ENCODE data around the gene ZBTB40.

ZBTB40 gene

GRCh38 chr1:22570140-22570909, 118.7 kb downstream of the ZBTB40 start:
- Histone ChIP-seq H4K20me1 (ENCODE audit: insufficient read depth, low read length, poor library complexity, severe bottlenecking) (no peaks in the 10 kb centered on the region), H3F3A (ENCODE audit: low read depth) (no peaks in the 10 kb centered on the region), H2AFZ (ENCODE audit: low read length) (no peak overlapping the region), H3K36me3 (ENCODE audit: insufficient read depth, low read length) (no peaks in the 10 kb centered on the region), H3K4me1 (ENCODE audit: insufficient read depth, low read length, poor library complexity, severe bottlenecking) (no peaks in the 10 kb centered on the region), H3K9me2 (replicated peaks; ENCODE audit: low read depth, low read length) (no peaks in the 10 kb centered on the region), H3K79me2 (ENCODE audit: insufficient read depth, low read length) (no peaks in the 10 kb centered on the region), H3K9me3 (ENCODE audit: insufficient read depth, low read depth, low read length) (no peaks in the 10 kb centered on the region), H3K9ac (ENCODE audit: low read depth, low read length, poor library complexity, severe bottlenecking) (no peak overlapping the region), H3K4me2 (ENCODE audit: low read depth, low read length, poor library complexity, severe bottlenecking) (no peak overlapping the region), H3K27me3 (ENCODE audit: insufficient read depth, low read length, poor library complexity, severe bottlenecking) (no peaks in the 10 kb centered on the region), H3K4me3 (ENCODE audit: low read length, poor library complexity, severe bottlenecking) (no peak overlapping the region)
- no peak for TF ChIP-seq CTCF (conservative IDR thresholded peaks at IDR 0.05; ENCODE audit: low read length)
- TF ChIP-seq EZH2phosphoT487 (IDR thresholded peaks at IDR 0.05; ENCODE audit: borderline replicate concordance) = no peak

- no peak overlapping the region for H3K4me2 ChIP-seq (ENCODE audit: low read depth, low read length, poor library complexity, severe bottlenecking)
- no peaks in the 10 kb centered on the region for H3K27me3 ChIP-seq (ENCODE audit: insufficient read depth, low read length, poor library complexity, severe bottlenecking)
Measured at GRCh38 chr1:22572818-22573217, 121.2 kb downstream of the ZBTB40 start.

GRCh38 chr1:22573237-22573636, 121.6 kb downstream of the ZBTB40 start:
- Histone ChIP-seq H2AFZ (ENCODE audit: low read length) (no peak overlapping the region), H3K4me1 (ENCODE audit: insufficient read depth, low read length, poor library complexity, severe bottlenecking) (no peaks in the 10 kb centered on the region), H3K9me2 (replicated peaks; ENCODE audit: low read depth, low read length) (no peaks in the 10 kb centered on the region), H3K4me3 (ENCODE audit: low read length, poor library complexity, severe bottlenecking) (no peak overlapping the region), H3K9ac (ENCODE audit: low read depth, low read length, poor library complexity, severe bottlenecking) (no peak overlapping the region), H3K9me3 (ENCODE audit: insufficient read depth, low read depth, low read length) (no peaks in the 10 kb centered on the region; the same call in 1 of the 2 replicates), H3K36me3 (ENCODE audit: insufficient read depth, low read length) (no peaks in the 10 kb centered on the region), H3K27me3 (ENCODE audit: insufficient read depth, low read length, poor library complexity, severe bottlenecking) (no peaks in the 10 kb centered on the region), H3F3A (ENCODE audit: low read depth) (peaks cover 5% of the 10 kb centered on the region), H4K20me1 (ENCODE audit: insufficient read depth, low read length, poor library complexity, severe bottlenecking) (no peaks in the 10 kb centered on the region), H3K4me2 (ENCODE audit: low read depth, low read length, poor library complexity, severe bottlenecking) (no peak overlapping the region), H3K79me2 (ENCODE audit: insufficient read depth, low read length) (no peaks in the 10 kb centered on the region)
- TF ChIP-seq CTCF (conservative IDR thresholded peaks at IDR 0.05; ENCODE audit: low read length) (no peak), EZH2phosphoT487 (IDR thresholded peaks at IDR 0.05; ENCODE audit: borderline replicate concordance) (no peak)

More at GRCh38 chr1:22572818-22573217, 121.2 kb downstream of the ZBTB40 start:
- Histone ChIP-seq H3K4me3 (ENCODE audit: low read length, poor library complexity, severe bottlenecking) (no peak overlapping the region), H3K9me3 (ENCODE audit: insufficient read depth, low read depth, low read length) (no peaks in the 10 kb centered on the region), H4K20me1 (ENCODE audit: insufficient read depth, low read length, poor library complexity, severe bottlenecking) (no peaks in the 10 kb centered on the region), H3F3A (ENCODE audit: low read depth) (peaks cover under 1% of the 10 kb centered on the region; the same call in 1 of the 2 replicates), H2AFZ (ENCODE audit: low read length) (no peak overlapping the region), H3K9ac (ENCODE audit: low read depth, low read length, poor library complexity, severe bottlenecking) (no peak overlapping the region), H3K36me3 (ENCODE audit: insufficient read depth, low read length) (no peaks in the 10 kb centered on the region), H3K9me2 (replicated peaks; ENCODE audit: low read depth, low read length) (no peaks in the 10 kb centered on the region), H3K4me1 (ENCODE audit: insufficient read depth, low read length, poor library complexity, severe bottlenecking) (no peaks in the 10 kb centered on the region), H3K79me2 (ENCODE audit: insufficient read depth, low read length) (no peaks in the 10 kb centered on the region)
- TF ChIP-seq CTCF (conservative IDR thresholded peaks at IDR 0.05; ENCODE audit: low read length) (no peak), EZH2phosphoT487 (IDR thresholded peaks at IDR 0.05; ENCODE audit: borderline replicate concordance) (no peak)
